Ishikawa (cell line): ENCODE results near the gene RGS9.

Source experiments
- CEBPB ChIP-seq: IDR thresholded peaks from 2 replicates; pipeline ENCODE4 v1.6.1; 2012
- CREB1 ChIP-seq: IDR thresholded peaks from 2 replicates; pipeline ENCODE4 v1.6.1; 2012; ENCODE audit warnings: low read depth
- EGR1 ChIP-seq: IDR thresholded peaks from 2 replicates; pipeline ENCODE4 v1.6.1; 2012
- EP300 ChIP-seq: IDR thresholded peaks from 2 replicates; pipeline ENCODE4 v1.6.1; 2012; ENCODE audit warnings: borderline replicate concordance
- FOXM1 ChIP-seq: IDR thresholded peaks from 2 replicates; pipeline ENCODE4 v1.6.1; 2012; ENCODE audit warnings: low read depth, borderline replicate concordance
- NFIC ChIP-seq: IDR thresholded peaks from 2 replicates; pipeline ENCODE4 v1.6.1; 2012
- RAD21 ChIP-seq: IDR thresholded peaks from 2 replicates; pipeline ENCODE4 v1.6.1; 2012; ENCODE audit warnings: low read depth
- TAF1 ChIP-seq: IDR thresholded peaks from 2 replicates; pipeline ENCODE4 v1.6.1; 2012; ENCODE audit warnings: low read depth, mild to moderate bottlenecking
- TCF12 ChIP-seq: IDR thresholded peaks from 2 replicates; pipeline ENCODE4 v1.6.1; 2012; ENCODE audit warnings: low read depth
- TEAD4 ChIP-seq: IDR thresholded peaks from 2 replicates; pipeline ENCODE4 v1.6.1; 2012
- USF1 ChIP-seq: IDR thresholded peaks from 2 replicates; pipeline ENCODE4 v1.6.1; 2012
- YY1 ChIP-seq: IDR thresholded peaks from 2 replicates; pipeline ENCODE4 v1.6.1; 2012; ENCODE audit warnings: low read depth
- ZBTB7A ChIP-seq: IDR thresholded peaks from 2 replicates; pipeline ENCODE4 v1.6.1; 2012; ENCODE audit warnings: low read depth
- TF ChIP-seq, protein P1 (sequence below): IDR thresholded peaks from 2 replicates; pipeline ENCODE4 v1.6.1; 2012; ENCODE audit warnings: low read depth, mild to moderate bottlenecking
- TF ChIP-seq, protein P2 (sequence below): IDR thresholded peaks from 2 replicates; pipeline ENCODE4 v1.6.1; 2012

The RGS9 gene

GRCh38 chr17:65182233-65182632 lies 45.1 kb downstream of the RGS9 start:
- no peak for TF ChIP-seq ZBTB7A
- TF ChIP-seq CREB1 = no peak
- no peak for TF ChIP-seq TCF12
- TF ChIP-seq, protein P1, sequence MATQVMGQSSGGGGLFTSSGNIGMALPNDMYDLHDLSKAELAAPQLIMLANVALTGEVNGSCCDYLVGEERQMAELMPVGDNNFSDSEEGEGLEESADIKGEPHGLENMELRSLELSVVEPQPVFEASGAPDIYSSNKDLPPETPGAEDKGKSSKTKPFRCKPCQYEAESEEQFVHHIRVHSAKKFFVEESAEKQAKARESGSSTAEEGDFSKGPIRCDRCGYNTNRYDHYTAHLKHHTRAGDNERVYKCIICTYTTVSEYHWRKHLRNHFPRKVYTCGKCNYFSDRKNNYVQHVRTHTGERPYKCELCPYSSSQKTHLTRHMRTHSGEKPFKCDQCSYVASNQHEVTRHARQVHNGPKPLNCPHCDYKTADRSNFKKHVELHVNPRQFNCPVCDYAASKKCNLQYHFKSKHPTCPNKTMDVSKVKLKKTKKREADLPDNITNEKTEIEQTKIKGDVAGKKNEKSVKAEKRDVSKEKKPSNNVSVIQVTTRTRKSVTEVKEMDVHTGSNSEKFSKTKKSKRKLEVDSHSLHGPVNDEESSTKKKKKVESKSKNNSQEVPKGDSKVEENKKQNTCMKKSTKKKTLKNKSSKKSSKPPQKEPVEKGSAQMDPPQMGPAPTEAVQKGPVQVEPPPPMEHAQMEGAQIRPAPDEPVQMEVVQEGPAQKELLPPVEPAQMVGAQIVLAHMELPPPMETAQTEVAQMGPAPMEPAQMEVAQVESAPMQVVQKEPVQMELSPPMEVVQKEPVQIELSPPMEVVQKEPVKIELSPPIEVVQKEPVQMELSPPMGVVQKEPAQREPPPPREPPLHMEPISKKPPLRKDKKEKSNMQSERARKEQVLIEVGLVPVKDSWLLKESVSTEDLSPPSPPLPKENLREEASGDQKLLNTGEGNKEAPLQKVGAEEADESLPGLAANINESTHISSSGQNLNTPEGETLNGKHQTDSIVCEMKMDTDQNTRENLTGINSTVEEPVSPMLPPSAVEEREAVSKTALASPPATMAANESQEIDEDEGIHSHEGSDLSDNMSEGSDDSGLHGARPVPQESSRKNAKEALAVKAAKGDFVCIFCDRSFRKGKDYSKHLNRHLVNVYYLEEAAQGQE = no peak
- TF ChIP-seq RAD21 = no peak
- TF ChIP-seq, protein P2, sequence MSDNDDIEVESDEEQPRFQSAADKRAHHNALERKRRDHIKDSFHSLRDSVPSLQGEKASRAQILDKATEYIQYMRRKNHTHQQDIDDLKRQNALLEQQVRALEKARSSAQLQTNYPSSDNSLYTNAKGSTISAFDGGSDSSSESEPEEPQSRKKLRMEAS = no peak
- TF ChIP-seq EP300 = no peak
- TF ChIP-seq FOXM1 = no peak
- no peak for TF ChIP-seq USF1
- TF ChIP-seq CEBPB = no peak
- no peak for TF ChIP-seq TAF1
- TF ChIP-seq EGR1 = no peak
- no peak for TF ChIP-seq NFIC
- TF ChIP-seq YY1 = no peak
- TF ChIP-seq TEAD4 = no peak

- TF ChIP-seq TEAD4 (peak; percentile 88), ZBTB7A (no peak), EGR1 (no peak)
Measured at GRCh38 chr17:65183736-65184135, 46.6 kb downstream of the RGS9 start.

- no peak for TF ChIP-seq NFIC
- TF ChIP-seq RAD21 = no peak
- no peak for TF ChIP-seq CREB1
- no peak for TF ChIP-seq CEBPB
- TF ChIP-seq ZBTB7A = no peak
- TF ChIP-seq, protein P2 = no peak
- no peak for TF ChIP-seq EGR1
- TF ChIP-seq, protein P1 = no peak
- TF ChIP-seq USF1 = no peak
- TF ChIP-seq FOXM1 = no peak
- no peak for TF ChIP-seq TAF1
- no peak for TF ChIP-seq TEAD4
- TF ChIP-seq TCF12 = no peak
- TF ChIP-seq EP300 = no peak
- no peak for TF ChIP-seq YY1
Measured at GRCh38 chr17:65184235-65184959, 47.2 kb downstream of the RGS9 start.

GRCh38 chr17:65185062-65185461 lies 47.9 kb downstream of the RGS9 start:
- TF ChIP-seq, protein P1 = no peak
- no peak for TF ChIP-seq TAF1
- no peak for TF ChIP-seq RAD21
- TF ChIP-seq CREB1 = no peak
- no peak for TF ChIP-seq EGR1
- TF ChIP-seq TEAD4 = no peak
- TF ChIP-seq ZBTB7A = no peak
- no peak for TF ChIP-seq NFIC
- TF ChIP-seq TCF12 = no peak
- TF ChIP-seq USF1 = no peak
- no peak for TF ChIP-seq YY1
